Stimulated activated CD4-positive, alpha-beta T cell treated with anti-CD3 and anti-CD28 coated beads, Interleukin-12 subunit alpha, Interleukin-12 subunit beta, amount 100 ng/mL, for 24 hours (primary cell): ENCODE data around the gene PTTG1IP2.

Experiments used
- DNase-seq, 2 experiments: peaks; one replicate each; pipeline ENCODE4 v3.0.0-alpha.2; 2020; ENCODE audit warnings: low read depth in 2 of 2

PTTG1IP2 gene

DNA sequence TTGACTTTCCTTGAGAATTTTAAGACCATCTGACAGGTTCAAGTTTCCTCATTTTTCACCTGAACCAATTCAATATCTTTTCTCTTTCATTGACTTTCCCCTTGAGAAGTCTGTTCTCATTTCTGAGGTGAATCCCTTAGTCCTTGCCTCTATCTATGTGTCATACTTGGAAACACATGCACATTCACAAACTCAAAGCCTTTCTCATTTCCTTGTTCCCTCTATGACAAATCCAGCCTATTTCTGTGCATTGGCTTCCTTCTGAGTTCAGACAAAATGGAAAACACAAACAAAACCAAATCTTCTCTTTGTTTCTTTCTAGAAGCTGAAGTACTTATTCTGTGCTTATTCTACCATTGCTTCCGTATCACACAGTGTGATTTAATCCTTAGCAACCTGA lies 13.8 kb downstream of the PTTG1IP2 start:
- DNase-seq: no peak

DNA sequence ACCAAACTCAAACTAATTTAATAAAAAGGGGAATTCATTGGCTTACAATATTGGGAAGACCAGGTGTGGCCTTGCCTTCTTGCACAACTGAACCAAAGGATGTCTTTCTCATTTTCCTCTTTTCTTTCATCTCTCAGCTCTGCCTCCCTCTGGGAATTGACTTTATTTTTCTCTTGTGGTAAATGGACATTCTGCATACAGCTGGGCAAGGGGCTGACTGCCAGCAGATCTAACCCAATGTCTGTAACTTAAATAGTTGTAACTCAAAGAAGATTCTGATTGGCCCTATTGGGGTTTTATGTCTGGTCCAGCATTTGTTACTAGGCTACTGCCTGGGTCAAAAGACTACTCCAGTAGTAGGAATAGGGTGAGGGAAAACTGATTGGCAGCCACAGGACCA lies 15.3 kb downstream of the PTTG1IP2 start:
- no peak for DNase-seq

DNA sequence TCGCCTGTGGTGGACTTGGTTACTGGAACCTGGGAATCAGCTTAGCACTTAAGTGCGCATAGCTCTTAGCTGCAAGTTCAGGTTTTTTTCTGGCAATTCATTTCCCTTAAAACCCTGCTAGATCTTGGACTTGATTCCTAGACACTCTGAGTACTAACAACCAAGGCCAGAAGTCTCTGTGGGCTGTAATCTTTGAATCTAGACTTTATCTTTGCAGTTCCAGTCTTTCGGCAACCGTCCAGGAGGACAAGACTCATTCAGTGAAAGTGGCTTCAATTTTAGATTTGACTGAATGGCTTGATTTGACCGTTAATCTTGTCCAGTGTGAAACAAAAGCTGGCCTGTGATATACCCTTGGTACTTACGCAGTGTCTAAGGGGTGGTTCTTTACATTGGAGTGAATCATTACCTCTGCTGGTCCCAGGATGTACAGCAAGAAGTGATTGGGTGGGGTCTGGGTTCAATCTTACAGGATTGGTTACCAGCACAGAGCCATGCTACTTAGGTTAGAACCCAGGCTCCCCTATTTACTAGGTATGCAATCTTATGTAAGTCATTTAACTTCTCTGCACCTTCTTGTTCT lies 16.4 kb downstream of the PTTG1IP2 start:
- no peak for DNase-seq

DNA sequence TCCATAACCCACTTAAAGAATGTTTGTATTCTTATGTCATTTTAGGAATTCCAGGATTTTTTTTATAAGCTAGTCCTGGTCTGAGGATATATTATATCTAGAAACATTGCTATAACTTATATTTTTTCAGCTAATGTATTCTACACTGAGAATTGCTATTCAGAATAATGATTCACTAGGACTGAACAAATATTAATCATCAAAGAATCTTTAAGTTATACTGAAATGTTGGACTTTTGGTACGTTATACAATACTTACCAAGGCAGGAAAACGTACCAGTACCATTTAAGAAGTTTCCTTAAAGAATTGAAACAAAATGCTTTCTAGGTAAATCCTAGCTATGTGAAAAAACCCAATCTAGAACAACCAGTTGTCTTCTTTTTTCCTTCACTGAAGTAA lies 18.4 kb downstream of the PTTG1IP2 start:
- no peak for DNase-seq

DNA sequence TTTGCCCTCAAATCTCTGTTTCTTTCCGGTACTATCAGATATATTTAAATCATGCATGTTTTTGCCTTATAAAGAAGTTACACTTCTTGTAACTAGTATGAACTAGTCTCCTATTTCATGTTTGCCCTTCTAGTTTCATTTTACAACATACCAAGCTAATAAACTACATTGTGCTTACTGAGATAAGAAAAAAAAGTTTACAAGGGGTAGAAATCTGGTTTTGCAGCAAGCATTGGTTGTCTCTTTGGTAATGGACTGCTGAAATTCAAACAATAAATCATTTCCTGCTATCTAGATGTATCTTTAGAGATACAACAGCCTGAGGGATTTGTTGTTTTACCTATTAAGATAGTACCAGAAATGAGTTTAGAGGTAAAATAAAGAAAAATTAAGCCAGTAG lies 18.8 kb downstream of the PTTG1IP2 start:
- DNase-seq: no peak

DNA sequence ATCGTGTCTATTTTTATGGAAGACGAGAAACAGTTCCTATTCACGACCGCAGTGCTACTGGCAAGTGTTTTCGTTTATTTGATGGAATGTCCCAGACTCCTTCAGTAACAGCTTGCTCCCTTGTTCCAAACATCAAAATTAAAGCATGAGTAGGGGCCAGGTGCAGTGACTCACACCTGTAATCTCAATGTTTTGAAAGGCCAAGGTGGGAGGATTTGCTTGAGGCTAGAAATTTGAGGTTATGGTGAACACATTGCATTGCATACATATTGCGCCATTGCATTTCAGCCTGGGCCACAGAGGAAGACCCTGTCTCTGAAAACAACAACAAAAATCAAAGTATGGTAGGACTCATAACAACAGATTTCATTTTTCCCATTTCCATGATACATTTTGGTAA lies 22.8 kb downstream of the PTTG1IP2 start:
- no peak for DNase-seq

DNA sequence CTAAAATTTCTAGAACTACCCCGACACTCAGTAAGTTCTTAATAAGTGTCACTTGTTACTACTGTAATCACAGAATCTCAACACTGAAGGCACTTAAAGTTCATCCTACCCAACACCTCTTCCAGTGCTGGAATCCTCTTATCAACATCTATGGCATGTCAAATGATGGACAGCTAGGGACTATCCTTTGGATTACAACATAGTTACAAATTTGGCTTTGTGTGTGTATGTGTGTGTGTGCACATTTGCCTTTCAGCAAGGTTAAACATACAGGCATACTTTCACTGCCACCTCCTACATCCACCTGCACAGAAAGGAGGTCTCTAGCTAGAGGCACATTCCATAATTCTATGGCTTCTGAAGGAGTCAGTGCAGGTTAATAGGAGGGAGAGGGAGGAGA lies 25.8 kb downstream of the PTTG1IP2 start:
- no peak for DNase-seq

DNA sequence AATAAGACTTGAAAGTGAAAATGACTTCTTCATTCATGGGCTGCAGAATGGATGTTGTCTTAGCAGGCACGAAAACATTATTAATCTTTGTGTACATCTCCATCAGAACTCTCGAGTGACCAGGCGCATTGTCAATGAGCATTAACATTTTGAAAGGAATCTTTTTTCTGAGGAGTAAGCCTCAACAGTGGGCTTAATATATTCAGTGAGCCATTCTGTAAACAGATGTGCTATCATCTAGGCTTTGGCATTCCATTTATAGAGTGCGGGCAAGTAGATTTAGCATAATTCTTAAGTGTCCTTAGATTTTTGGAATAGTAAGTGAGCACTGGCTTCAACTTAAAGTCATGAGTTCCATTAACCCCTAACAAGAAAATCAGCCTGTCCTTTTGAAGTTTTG lies 33.1 kb downstream of the PTTG1IP2 start:
- no peak for DNase-seq

DNA sequence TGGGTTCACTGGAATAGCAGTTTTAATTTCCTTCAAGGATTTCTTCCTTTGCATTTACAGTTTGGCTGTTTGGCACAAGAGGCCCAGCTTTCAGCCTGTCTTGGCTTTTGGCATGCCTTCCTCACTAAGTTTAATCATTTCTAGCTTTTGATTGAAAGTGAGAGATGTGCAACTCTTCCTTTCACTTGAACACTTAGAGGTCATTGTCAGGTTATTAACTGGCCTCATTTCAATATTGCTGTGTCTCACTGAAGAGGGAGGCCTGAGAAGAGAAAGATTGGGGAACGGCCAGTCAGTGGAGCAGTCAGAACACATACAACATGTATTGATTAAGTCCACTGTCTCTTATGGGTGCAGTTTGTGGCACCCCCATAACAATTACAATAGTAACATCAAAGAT lies 33.9 kb downstream of the PTTG1IP2 start:
- DNase-seq: no peak

DNA sequence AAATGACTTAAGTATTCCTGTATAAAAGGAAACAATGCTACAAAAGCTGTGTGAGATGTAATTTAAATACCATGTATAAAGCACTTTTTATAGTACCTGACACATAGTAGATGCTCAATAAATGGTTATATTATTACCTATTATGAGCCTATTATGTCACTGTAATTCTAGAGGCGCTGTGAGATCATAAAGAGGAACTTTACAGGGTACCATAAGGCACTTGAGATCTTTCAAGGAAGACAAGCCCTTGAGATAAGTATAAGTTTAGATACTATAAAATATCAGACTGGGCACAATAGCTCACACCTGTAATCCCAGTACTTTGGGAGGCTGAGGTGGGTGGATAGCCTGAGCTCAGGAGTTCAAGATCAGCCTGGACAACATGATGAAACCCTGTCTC lies 38.3 kb downstream of the PTTG1IP2 start:
- no peak for DNase-seq

DNA sequence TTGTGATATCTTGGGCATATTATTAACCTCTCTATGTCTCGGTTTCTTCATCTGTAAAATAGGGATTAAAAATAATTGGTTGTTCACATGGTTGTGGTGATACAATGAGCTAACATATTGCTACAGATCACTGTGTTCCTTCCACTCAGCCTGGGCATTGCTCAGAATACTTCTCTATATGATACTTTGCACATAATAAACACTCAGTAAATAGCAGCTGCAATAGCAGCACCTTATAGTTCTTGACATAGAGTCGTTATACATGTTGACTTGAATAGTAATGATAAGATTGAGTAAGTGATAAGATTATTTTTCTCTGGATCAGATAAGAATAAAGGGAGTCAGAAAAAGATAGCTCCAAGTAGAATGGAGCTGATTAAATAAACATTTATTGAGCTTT lies 42.3 kb downstream of the PTTG1IP2 start:
- DNase-seq: no peak

DNA sequence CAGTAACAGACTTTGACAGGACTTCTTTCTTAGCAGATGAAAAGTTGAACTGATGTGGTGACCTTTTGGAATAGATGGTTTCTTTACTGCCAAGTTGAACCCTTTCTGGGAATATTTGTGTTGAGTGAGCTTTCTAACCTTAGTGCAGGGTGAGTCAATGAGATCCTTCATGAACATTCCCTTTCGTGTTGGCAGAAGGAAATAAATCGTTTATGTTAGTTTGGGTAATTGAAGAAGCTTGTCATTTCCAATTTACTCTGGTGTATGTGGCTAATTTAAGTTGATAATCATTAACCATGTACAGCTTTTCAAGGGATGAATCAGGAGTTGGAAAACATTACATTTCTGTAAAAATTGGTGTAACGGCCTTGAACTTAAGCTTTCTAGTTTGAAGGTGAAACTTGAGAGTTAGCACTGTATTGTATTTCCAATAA lies 43.4 kb downstream of the PTTG1IP2 start:
- no peak for DNase-seq

DNA sequence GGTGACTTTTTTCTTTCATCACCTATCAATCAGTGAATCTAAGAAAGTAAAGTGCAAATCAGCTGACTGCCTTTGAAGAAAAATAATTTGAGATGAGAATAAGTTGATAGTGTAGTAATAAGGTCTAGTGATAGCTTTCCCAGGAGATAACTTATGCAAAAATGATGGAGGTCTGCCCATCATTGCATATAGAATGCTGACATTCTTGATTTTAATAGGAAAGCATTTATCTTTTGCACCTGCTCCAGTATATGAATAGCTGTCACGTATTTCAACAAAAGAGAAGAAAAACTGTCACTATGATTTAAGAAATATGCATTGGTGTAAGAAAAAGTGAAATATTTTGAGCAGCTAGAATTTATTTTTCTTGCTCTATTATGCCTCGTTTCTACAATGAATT lies 46.8 kb downstream of the PTTG1IP2 start:
- no peak for DNase-seq

DNA sequence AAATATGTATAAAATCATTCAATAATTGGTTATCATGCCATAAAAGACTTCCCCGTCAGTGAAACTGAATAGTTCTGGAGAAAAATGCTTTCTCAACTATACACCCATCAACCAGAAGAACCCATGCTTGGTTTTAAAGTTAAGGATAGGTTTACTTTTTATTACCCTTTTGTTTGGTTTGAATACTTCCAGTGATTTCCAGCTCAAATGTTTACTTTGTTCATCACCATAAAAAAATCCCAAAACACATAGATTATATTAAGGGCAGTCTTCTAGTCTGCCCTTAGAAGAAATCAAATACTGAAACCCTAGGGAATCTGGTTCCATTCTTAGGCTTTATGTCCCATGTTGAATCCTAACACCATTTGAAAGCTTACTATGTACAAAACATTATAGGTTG lies 49.2 kb downstream of the PTTG1IP2 start:
- DNase-seq: no peak

DNA sequence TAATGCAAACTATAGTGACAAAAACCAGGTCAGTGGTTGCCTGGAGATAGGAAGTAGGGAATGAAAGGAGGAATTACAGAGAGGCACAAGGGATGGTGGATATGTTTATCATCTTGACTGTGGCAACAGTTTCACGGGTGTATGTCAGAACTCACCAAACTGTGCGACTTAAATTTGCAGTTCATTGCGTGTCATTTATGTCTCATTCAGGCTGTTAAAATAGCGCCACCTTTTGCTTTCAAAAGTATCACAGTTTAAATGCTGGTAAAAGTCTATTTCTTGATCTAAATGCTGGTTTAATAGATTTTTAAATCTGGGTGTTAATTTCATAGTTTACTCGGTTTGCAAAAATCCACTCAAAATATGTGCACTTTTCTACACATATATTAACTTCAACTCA lies 51.0 kb downstream of the PTTG1IP2 start:
- DNase-seq: no peak

DNA sequence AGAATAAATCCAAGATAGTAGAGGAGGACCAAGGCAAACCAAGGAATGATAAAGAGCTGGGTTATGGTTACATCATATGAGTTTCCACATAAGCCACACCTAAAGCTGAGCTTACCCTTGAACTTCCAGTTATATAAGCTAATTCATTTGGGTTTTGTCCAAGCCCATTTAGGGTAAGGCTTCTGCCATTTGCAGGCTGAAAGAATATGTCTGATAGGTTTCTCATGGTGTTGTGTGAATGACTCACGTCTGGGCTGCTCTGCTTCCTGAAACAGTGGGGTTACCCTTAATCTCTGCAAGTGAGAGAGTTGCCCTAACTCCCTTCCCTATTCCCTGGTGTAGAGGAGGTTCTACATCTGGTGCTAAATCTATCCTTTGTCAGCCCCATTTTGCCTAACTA lies 60.8 kb downstream of the PTTG1IP2 start:
- no peak for DNase-seq

DNA sequence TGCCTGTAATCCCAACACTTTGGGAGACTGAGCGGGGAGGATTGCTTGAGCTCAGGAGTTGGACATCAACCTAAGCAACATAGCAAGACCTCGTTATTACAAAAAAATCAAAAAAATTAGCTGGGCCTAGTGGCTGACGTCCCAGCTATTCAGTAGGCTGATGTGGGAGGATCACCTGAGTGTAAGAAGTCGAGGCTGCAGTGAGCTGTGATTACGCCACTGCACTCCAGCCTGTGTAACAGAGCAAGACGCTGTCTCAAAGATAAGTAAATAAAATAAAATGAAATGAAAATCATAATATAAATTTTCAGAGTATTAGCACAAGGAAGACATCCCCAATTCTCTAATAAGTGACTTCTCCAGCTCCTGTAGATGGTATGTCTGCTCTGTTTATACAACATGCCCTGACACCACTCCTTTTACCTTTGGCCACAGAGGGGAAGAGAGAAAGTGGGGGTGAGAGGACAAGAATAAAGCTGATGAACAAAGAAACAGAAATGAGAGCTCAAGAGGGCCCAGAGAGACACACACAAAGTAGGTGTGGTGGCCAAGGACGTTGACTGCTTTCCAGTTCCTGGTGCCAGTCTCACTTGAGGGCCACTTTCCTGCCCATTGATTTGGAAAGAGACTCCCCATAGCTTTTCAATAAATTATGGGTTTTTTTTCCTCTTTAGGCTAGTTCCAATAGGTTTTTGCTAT lies 62.9 kb downstream of the PTTG1IP2 start:
- no peak for DNase-seq

DNA sequence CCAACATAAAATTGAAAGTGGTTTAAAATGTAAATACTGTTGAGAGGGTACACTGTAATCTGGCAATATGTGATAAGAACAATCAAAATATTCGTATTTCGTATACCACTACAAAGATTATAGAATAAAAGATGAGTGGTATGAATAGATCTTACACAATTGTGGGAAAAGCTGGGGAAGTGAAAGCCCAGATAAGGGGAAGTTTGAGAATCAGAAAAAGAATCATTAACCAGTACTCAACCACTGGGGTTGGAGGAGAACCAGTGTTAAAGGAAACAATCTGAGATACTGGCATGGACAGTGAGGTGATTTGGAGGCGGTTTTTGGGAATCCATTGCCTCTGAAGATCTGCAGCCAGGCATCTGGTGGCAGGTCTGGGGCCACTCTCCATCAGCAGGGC lies 67.0 kb downstream of the PTTG1IP2 start:
- no peak for DNase-seq

DNA sequence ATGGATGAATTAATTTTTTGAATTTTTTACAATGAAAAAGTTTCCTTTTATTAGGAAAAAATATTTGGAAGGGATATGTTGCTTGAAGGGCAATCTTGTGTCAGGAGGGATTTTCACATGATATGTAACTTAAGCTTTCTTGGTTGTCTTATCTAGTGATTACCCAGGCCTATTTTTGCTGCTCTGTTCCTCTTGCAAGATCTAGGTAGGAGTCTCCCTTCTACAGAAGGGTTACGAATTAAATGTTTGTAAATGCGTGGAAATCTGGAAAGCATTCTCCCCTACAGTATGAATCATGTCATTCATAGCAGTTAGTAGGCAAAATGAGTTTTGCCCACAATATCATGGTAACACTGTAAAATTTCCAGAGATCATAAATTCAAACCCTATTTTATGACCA lies 69.0 kb downstream of the PTTG1IP2 start:
- no peak for DNase-seq

DNA sequence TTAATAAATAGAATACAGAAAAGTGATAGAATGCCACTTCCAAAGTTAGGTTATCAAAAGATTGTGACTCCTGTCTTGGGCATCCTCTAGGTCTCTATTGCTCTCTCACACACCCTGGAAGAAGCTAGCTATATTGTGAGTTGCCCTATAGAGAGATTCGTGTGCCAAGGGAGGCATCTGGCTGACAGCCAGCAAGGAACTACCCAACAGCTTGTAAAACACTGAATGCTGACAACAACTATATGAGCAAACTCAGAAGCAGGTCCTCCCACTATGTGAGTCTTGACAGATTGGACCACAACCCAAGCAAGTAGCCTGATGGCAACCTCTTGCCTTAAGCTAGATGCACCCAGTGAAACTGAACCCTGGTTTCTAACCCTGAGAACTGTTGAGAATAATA lies 71.0 kb downstream of the PTTG1IP2 start:
- no peak for DNase-seq

DNA sequence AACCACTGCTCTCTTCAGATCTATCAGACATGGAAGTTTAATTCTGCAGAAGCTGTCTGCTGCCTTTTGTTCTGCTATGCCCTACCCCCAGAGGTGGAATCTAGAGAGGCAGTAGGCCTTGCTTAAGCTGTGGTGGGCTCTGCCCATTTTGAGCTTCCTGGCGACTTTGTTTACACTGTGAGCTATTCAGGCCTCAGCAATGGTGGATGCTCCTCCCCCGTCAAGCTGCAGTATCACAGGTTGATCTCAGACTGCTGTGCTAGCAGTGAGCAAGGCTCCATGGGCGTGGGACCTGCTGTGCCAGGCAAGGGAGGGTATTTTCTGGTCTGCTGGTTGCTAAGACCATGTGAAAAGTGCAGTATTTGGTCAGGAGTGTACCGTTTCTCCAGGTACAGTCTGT lies 81.6 kb downstream of the PTTG1IP2 start:
- no peak for DNase-seq

DNA sequence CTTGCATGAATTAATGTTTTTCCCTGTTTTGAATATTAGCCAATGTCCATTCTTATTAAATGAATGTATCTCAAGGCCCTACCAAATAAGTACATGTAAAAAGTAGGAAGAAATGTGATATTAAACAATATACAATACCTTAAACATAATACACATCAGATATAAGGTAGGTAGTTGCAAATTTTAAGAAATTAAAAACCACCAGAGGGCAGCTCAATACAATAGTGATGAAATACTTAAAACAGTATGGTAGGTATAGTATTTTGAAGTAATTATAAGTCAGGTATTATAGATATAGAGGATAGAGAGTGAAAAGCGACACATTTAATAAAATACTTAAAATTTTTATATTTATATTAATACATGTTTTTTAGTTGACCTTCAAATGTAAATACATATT lies 83.1 kb downstream of the PTTG1IP2 start:
- no peak for DNase-seq

DNA sequence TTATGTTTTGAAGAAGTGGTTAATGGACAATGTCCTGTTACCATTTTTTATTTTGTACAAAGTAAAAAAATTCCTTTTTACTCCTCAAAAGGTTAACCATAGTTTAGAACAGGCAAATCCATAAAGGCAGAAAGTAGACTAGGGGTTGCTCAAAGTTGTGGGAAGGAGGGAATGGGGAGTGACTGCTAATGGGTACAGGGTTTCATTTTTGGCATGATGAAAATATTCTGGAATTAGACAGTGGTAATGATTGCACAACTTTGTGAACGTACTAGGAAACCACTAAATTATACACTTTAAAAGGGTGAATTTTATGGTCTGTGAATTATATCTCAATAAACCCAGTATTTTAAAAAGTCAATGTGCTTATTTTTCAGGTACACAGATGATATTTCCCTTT lies 91.3 kb downstream of the PTTG1IP2 start:
- no peak for DNase-seq
